Measurements from ENCODE around the gene DENR. TPM values are rescaled to one million over a fixed set of nuclear protein-coding genes. Genes with fewer than 3 reads are reported as not detected.

DENR gene
- total and polyA plus RNA-seq, 7 donors: 26.4 to 44.9 (median 31.9) TPM

GRCh38 chr12:122732611-122733010 lies 20.0 kb upstream of the DENR start:
- H3K27me3 ChIP-seq: no peaks in the 10 kb centered on the region
- DNase-seq: no peak
- H3K4me3 ChIP-seq: no peak overlapping the region
- no peaks in the 10 kb centered on the region for H3K4me1 ChIP-seq
- no peak for TF ChIP-seq CTCF (IDR thresholded peaks at IDR 0.05)
- no peak overlapping the region for H3K27ac ChIP-seq
- 91 to 92% methylated on average over 4 of the region's 4 CpGs for WGBS, 2 donors
- intact Hi-C loops (cut with DNase I): no loop called here
- H3K9me3 ChIP-seq: no peaks in the 10 kb centered on the region
- no peaks in the 10 kb centered on the region for H3K36me3 ChIP-seq

- no peak for DNase-seq
- no peak overlapping the region for H3K4me3 ChIP-seq
- no peaks in the 10 kb centered on the region for H3K9me3 ChIP-seq
- H3K4me1 ChIP-seq: no peaks in the 10 kb centered on the region
- H3K36me3 ChIP-seq: no peaks in the 10 kb centered on the region
- WGBS, 2 donors: 75 to 76% methylated on average over 7 of the region's 7 CpGs
- TF ChIP-seq EP300 (IDR thresholded peaks at IDR 0.05) (no peak), POLR2AphosphoS5 (IDR thresholded peaks at IDR 0.05) (no peak), CTCF (IDR thresholded peaks at IDR 0.05) (no peak), POLR2A (IDR thresholded peaks at IDR 0.05) (no peak)
- no peak overlapping the region for H3K27ac ChIP-seq
- H3K27me3 ChIP-seq: no peaks in the 10 kb centered on the region
- intact Hi-C loops (cut with DNase I): no loop called here
Measured at GRCh38 chr12:122738571-122738970, 14.1 kb upstream of the DENR start.

DNA sequence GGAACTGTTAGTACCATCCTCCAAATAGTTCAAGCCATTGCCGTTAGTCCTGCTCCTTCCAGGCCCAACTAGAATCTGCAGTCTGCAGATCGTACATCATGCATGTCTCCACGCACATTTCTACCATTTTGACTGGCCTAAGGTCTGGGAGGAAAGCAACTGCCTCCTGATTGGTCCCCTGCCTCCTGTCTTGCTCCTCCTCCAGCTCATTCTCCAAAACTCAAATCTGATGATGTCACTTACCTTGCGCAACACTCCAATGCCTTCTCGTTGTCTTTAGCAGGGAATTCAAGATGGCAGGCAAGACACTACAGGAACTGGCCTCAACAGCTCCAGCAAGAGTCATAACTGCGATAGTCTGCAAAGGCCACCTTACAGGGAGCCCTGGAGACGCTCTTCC lies 12.3 kb upstream of the DENR start:
- 94 to 97% methylated on average over 7 of the region's 7 CpGs for WGBS, 2 donors
- no peak overlapping the region for H3K4me3 ChIP-seq
- no peak for DNase-seq
- H3K27ac ChIP-seq: no peak overlapping the region
- no peaks in the 10 kb centered on the region for H3K36me3 ChIP-seq
- TF ChIP-seq POLR2AphosphoS5 (IDR thresholded peaks at IDR 0.05): no peak
- no peak for TF ChIP-seq CTCF (IDR thresholded peaks at IDR 0.05)
- no peaks in the 10 kb centered on the region for H3K4me1 ChIP-seq
- H3K9me3 ChIP-seq: no peaks in the 10 kb centered on the region
- no peaks in the 10 kb centered on the region for H3K27me3 ChIP-seq
- intact Hi-C loops (cut with DNase I): no loop called here

GRCh38 chr12:122743895-122744525 lies 8.6 kb upstream of the DENR start:
- no peak for DNase-seq
- H3K36me3 ChIP-seq: no peaks in the 10 kb centered on the region
- no peak overlapping the region for H3K27ac ChIP-seq
- whole genome bisulfite sequencing, 2 donors: 91% methylated on average over 7 of the region's 7 CpGs
- no peaks in the 10 kb centered on the region for H3K9me3 ChIP-seq
- TF ChIP-seq POLR2AphosphoS5 (IDR thresholded peaks at IDR 0.05) (no peak), POLR2A (IDR thresholded peaks at IDR 0.05) (no peak), CTCF (IDR thresholded peaks at IDR 0.05) (no peak), EP300 (IDR thresholded peaks at IDR 0.05) (no peak)
- H3K4me3 ChIP-seq: no peak overlapping the region
- H3K27me3 ChIP-seq: no peaks in the 10 kb centered on the region
- intact Hi-C loops (cut with DNase I): no loop called here
- no peaks in the 10 kb centered on the region for H3K4me1 ChIP-seq

All from sigmoid colon (tissue), 7 donors.